Parathyroid adenoma (tissue), 2 donors: ENCODE measurements around the gene HOTAIR.

Source experiments
- H2AFZ ChIP-seq: fragments of 300-600 bp; sonication (generic); one replicate; pipeline ENCODE4 v1.7.0; 2017; ENCODE audit warnings: antibody characterized with exemption, mild to moderate bottlenecking
- H3K27ac ChIP-seq: fragments of 300-600 bp; sonication (generic); one replicate; pipeline ENCODE4 v1.7.0; 2017
- H3K27me3 ChIP-seq: fragments of 300-600 bp; sonication (generic); one replicate; pipeline ENCODE4 v1.7.0; 2017; ENCODE audit warnings: low read length; ENCODE audit not compliant: control insufficient read depth, insufficient read depth
- H3K36me3 ChIP-seq: fragments of 300-600 bp; sonication (generic); one replicate; pipeline ENCODE4 v1.7.0; 2017; ENCODE audit warnings: low read length; ENCODE audit not compliant: control insufficient read depth, insufficient read depth
- H3K4me1 ChIP-seq: fragments of 300-600 bp; sonication (generic); one replicate; pipeline ENCODE4 v1.7.0; 2017; ENCODE audit warnings: control low read depth
- H3K4me2 ChIP-seq: fragments of 300-600 bp; sonication (generic); one replicate; pipeline ENCODE4 v1.7.0; 2017; ENCODE audit warnings: low read length
- H3K4me3 ChIP-seq: fragments of 300-600 bp; sonication (generic); one replicate; pipeline ENCODE4 v1.7.0; 2017; ENCODE audit warnings: low read depth, low read length
- H3K79me2 ChIP-seq: fragments of 300-600 bp; sonication (generic); one replicate; pipeline ENCODE4 v1.7.0; 2017; ENCODE audit warnings: control low read depth
- H3K9ac ChIP-seq: fragments of 300-600 bp; sonication (generic); one replicate; pipeline ENCODE4 v1.7.0; 2017; ENCODE audit warnings: mild to moderate bottlenecking
- H3K9me3 ChIP-seq: fragments of 300-600 bp; sonication (generic); one replicate; pipeline ENCODE4 v1.7.0; 2017; ENCODE audit warnings: low read length; ENCODE audit not compliant: control insufficient read depth
- TF ChIP-seq, protein P1 (sequence below): fragments of 300-600 bp; sonication (generic); IDR thresholded peaks from one replicate; pipeline ENCODE4 v1.7.0; 2017; ENCODE audit warnings: antibody characterized with exemption, mild to moderate bottlenecking
- donor health status: primary hyperparathyroidism.

HOTAIR gene

GRCh38 chr12:53967421-53967925 is 7.3 kb downstream of the HOTAIR start:
- H3K79me2 ChIP-seq, result no peaks in the 10 kb centered on the region
- H3K27me3 ChIP-seq, result peaks cover 41% of the 10 kb centered on the region
- H3K4me2 ChIP-seq, result no peak overlapping the region
- no peaks in the 10 kb centered on the region for H3K36me3 ChIP-seq
- H3K9me3 ChIP-seq, result no peaks in the 10 kb centered on the region
- H2AFZ ChIP-seq, result no peak overlapping the region
- no peak overlapping the region for H3K4me3 ChIP-seq
- H3K4me1 ChIP-seq, result no peaks in the 10 kb centered on the region
- no peak overlapping the region for H3K27ac ChIP-seq
- TF ChIP-seq, protein P1, sequence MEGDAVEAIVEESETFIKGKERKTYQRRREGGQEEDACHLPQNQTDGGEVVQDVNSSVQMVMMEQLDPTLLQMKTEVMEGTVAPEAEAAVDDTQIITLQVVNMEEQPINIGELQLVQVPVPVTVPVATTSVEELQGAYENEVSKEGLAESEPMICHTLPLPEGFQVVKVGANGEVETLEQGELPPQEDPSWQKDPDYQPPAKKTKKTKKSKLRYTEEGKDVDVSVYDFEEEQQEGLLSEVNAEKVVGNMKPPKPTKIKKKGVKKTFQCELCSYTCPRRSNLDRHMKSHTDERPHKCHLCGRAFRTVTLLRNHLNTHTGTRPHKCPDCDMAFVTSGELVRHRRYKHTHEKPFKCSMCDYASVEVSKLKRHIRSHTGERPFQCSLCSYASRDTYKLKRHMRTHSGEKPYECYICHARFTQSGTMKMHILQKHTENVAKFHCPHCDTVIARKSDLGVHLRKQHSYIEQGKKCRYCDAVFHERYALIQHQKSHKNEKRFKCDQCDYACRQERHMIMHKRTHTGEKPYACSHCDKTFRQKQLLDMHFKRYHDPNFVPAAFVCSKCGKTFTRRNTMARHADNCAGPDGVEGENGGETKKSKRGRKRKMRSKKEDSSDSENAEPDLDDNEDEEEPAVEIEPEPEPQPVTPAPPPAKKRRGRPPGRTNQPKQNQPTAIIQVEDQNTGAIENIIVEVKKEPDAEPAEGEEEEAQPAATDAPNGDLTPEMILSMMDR, result no peak
- H3K9ac ChIP-seq, result no peak overlapping the region

- Histone ChIP-seq H3K4me3 (no peak overlapping the region), H3K4me1 (no peaks in the 10 kb centered on the region), H3K36me3 (no peaks in the 10 kb centered on the region), H3K4me2 (no peak overlapping the region), H3K27me3 (peaks cover 46% of the 10 kb centered on the region), H3K9me3 (no peaks in the 10 kb centered on the region), H3K79me2 (no peaks in the 10 kb centered on the region), H3K9ac (no peak overlapping the region), H3K27ac (no peak overlapping the region), H2AFZ (no peak overlapping the region)
- TF ChIP-seq, protein P1, result no peak
Observed at GRCh38 chr12:53966385-53967133, 8.2 kb downstream of the HOTAIR start.

- Histone ChIP-seq H3K4me3 (no peak overlapping the region), H2AFZ (no peak overlapping the region), H3K27ac (no peak overlapping the region), H3K4me1 (no peaks in the 10 kb centered on the region), H3K79me2 (no peaks in the 10 kb centered on the region), H3K27me3 (peaks cover 46% of the 10 kb centered on the region), H3K36me3 (no peaks in the 10 kb centered on the region), H3K4me2 (no peak overlapping the region), H3K9ac (no peak overlapping the region), H3K9me3 (no peaks in the 10 kb centered on the region)
- TF ChIP-seq, protein P1, result no peak
Observed at GRCh38 chr12:53966085-53966384, 8.7 kb downstream of the HOTAIR start.

DNA sequence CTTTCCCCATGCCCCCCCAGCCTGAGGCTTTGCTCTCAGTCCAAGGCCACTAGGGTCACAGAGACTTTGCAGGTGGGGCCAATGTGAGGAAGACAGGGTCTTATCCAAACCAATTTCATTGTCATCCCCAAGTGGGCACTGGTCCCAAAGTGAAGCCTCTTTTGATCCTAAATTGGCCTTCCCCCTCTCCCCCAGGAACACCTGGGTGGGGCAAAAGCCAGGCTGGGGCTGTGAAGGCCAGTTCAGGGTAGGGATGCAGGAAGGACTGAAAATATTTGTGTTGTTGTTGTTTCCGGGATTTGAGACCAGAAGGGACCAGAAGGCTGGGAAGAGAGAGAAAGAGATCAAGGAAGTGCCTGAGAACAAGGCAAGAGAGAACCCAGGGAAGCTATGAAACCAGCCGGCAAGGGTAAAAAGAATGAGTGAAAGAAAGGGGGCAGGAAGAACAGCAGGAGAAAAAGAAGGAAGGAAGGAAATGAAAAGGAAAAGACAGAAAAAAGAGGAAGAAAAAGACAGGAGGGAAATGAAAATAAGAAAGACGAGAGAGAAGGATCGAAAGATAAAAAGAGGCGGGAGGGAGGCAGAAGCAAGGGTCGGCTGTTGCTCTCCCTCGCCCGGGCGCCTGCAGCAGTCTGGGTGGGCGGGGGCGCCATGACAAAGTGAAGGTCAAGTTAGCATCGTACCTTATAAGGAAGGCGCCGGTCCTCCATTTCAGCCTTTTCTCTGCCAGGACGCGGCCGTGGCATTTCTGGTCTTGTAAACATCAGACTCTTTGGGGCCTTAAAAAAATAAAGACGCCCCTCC is 9.3 kb downstream of the HOTAIR start:
- no peak overlapping the region for H3K9ac ChIP-seq
- no peak overlapping the region for H3K27ac ChIP-seq
- peaks cover 44% of the 10 kb centered on the region for H3K27me3 ChIP-seq

More for the DNA sequence above, 9.3 kb downstream of the HOTAIR start:
- TF ChIP-seq, protein P1, result no peak
- H3K9me3 ChIP-seq, result no peaks in the 10 kb centered on the region
- no peaks in the 10 kb centered on the region for H3K79me2 ChIP-seq
- no peak overlapping the region for H2AFZ ChIP-seq
- H3K4me1 ChIP-seq, result no peaks in the 10 kb centered on the region
- no peak overlapping the region for H3K4me3 ChIP-seq
- H3K4me2 ChIP-seq, result no peak overlapping the region
- no peaks in the 10 kb centered on the region for H3K36me3 ChIP-seq
